SK-N-SH treated with all-trans-retinoic acid at 6 μM for 48 hours (cell line): ENCODE results near the gene CHM.
A peak's percentile ranks its signal among the peaks of the same experiment; 100 is the strongest.

ENCODE experiments used
- ATAC-seq: fragments of 200-7000 bp; cut with Tn5 transposase; 3 replicates; pipeline ENCODE4 v1.9.1; 2020; ENCODE audit warnings: mild to moderate bottlenecking, moderate library complexity
- ARNTL ChIP-seq: fragments of 450-650 bp; formaldehyde crosslinking; IDR thresholded peaks from 2 replicates; pipeline ENCODE4 v1.5.0; 2020; ENCODE audit warnings: low read depth, mild to moderate bottlenecking, moderate library complexity, borderline replicate concordance
- BACH2 ChIP-seq: fragments of 250-450 bp; sonication (Bioruptor Pico); IDR thresholded peaks from 2 replicates; pipeline ENCODE4 v1.9.0; 2021; ENCODE audit warnings: mild to moderate bottlenecking, borderline replicate concordance
- CREB5 ChIP-seq: fragments of 250-450 bp; sonication (Bioruptor Pico); IDR thresholded peaks from 2 replicates; pipeline ENCODE4 v1.5.1; 2020; ENCODE audit warnings: low read depth, mild to moderate bottlenecking, moderate library complexity
- CSDC2 ChIP-seq: fragments of 250-450 bp; sonication (Bioruptor Pico); IDR thresholded peaks from 2 replicates; pipeline ENCODE4 v1.5.0; 2020; ENCODE audit warnings: mild to moderate bottlenecking, moderate library complexity
- CSRNP3 ChIP-seq: fragments of 250-450 bp; sonication (Bioruptor Pico); IDR thresholded peaks from 2 replicates; pipeline ENCODE4 v1.5.1; 2021; ENCODE audit warnings: mild to moderate bottlenecking, moderate library complexity
- ESRRG ChIP-seq: fragments of 250-450 bp; sonication (Bioruptor Pico); IDR thresholded peaks from 2 replicates; pipeline ENCODE4 v1.6.1; 2021; ENCODE audit warnings: mild to moderate bottlenecking
- GLIS3 ChIP-seq: fragments of 250-450 bp; sonication (Bioruptor Pico); IDR thresholded peaks from 2 replicates; pipeline ENCODE4 v1.5.0; 2020; ENCODE audit warnings: mild to moderate bottlenecking, moderate library complexity
- ISL1 ChIP-seq: fragments of 250-450 bp; sonication (Bioruptor Pico); IDR thresholded peaks from 2 replicates; pipeline ENCODE4 v2.1.2; 2022; ENCODE audit warnings: mild to moderate bottlenecking, moderate library complexity
- OSR1 ChIP-seq: fragments of 250-450 bp; sonication (Bioruptor Pico); IDR thresholded peaks from 2 replicates; pipeline ENCODE4 v1.8.0; 2022; ENCODE audit warnings: moderate library complexity, mild to moderate bottlenecking, inconsistent platforms
- PATZ1 ChIP-seq: fragments of 250-450 bp; sonication (Bioruptor Pico); IDR thresholded peaks from 2 replicates; pipeline ENCODE4 v1.8.0; 2020; ENCODE audit warnings: mild to moderate bottlenecking, moderate library complexity, borderline replicate concordance
- POU6F1 ChIP-seq: fragments of 250-450 bp; sonication (Bioruptor Pico); IDR thresholded peaks from 2 replicates; pipeline ENCODE4 v1.8.0; 2021; ENCODE audit warnings: low read depth, mild to moderate bottlenecking, moderate library complexity, borderline replicate concordance
- PPARA ChIP-seq: fragments of 250-450 bp; sonication (Bioruptor Pico); IDR thresholded peaks from 2 replicates; pipeline ENCODE4 v1.5.0; 2020; ENCODE audit warnings: mild to moderate bottlenecking, borderline replicate concordance
- RARB ChIP-seq: fragments of 250-450 bp; sonication (Bioruptor Pico); IDR thresholded peaks from 2 replicates; pipeline ENCODE4 v1.8.0; 2021; ENCODE audit warnings: mild to moderate bottlenecking, moderate library complexity
- SNAI2 ChIP-seq: fragments of 250-450 bp; sonication (Bioruptor Pico); IDR thresholded peaks from 2 replicates; pipeline ENCODE4 v1.5.0; 2020; ENCODE audit warnings: mild to moderate bottlenecking, moderate library complexity
- TCF4 ChIP-seq: fragments of 250-450 bp; sonication (Bioruptor Pico); IDR thresholded peaks from 2 replicates; pipeline ENCODE4 v1.8.0; 2021; ENCODE audit warnings: mild to moderate bottlenecking, moderate library complexity, borderline replicate concordance
- TOX ChIP-seq: fragments of 250-450 bp; sonication (Bioruptor Pico); IDR thresholded peaks from 2 replicates; pipeline ENCODE4 v1.8.0; 2021; ENCODE audit warnings: mild to moderate bottlenecking, moderate library complexity, borderline replicate concordance
- ZFP3 ChIP-seq: fragments of 250-450 bp; sonication (Bioruptor Pico); IDR thresholded peaks from 2 replicates; pipeline ENCODE4 v1.5.0; 2020; ENCODE audit warnings: mild to moderate bottlenecking, moderate library complexity
- ZFP30 ChIP-seq: fragments of 450-650 bp; formaldehyde crosslinking; IDR thresholded peaks from 2 replicates; pipeline ENCODE4 v1.5.0; 2022; ENCODE audit warnings: mild to moderate bottlenecking, moderate library complexity
- ZNF565 ChIP-seq: fragments of 450-650 bp; formaldehyde crosslinking; conservative IDR thresholded peaks from 2 replicates; pipeline ENCODE4 v1.5.0; 2020; ENCODE audit warnings: low read depth, mild to moderate bottlenecking, moderate library complexity
- ZNF70 ChIP-seq: fragments of 450-650 bp; formaldehyde crosslinking; IDR thresholded peaks from 2 replicates; pipeline ENCODE4 v1.5.0; 2020; ENCODE audit warnings: mild to moderate bottlenecking, moderate library complexity
- ZNF8 ChIP-seq: fragments of 450-650 bp; formaldehyde crosslinking; IDR thresholded peaks from 2 replicates; pipeline ENCODE4 v1.5.0; 2020; ENCODE audit warnings: mild to moderate bottlenecking, moderate library complexity

CHM gene

DNA sequence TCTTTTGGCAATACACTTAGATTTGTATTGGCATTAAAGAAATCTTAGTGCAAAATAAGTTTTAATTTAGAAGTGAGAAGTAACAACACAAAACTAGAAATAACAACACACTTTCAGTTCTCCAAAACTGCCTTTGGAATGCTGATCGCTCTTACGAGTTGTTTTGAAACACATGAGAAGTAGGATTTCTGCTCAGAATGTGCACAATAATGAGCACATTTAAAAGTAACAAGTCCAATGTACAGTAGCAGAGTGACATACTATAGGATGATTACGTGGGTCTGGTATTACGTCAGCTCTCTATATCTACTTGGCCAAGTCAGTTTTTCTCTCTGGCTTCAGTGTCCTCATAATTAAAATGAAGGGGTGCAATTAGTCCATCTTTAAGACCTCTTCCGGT lies 164.8 kb downstream of the CHM start:
- TF ChIP-seq GLIS3 (CRISPR knock-in tag) = no peak
- TF ChIP-seq OSR1 (CRISPR knock-in tag) = no peak
- no peak for TF ChIP-seq CSDC2 (CRISPR knock-in tag)
- no peak for ATAC-seq

DNA sequence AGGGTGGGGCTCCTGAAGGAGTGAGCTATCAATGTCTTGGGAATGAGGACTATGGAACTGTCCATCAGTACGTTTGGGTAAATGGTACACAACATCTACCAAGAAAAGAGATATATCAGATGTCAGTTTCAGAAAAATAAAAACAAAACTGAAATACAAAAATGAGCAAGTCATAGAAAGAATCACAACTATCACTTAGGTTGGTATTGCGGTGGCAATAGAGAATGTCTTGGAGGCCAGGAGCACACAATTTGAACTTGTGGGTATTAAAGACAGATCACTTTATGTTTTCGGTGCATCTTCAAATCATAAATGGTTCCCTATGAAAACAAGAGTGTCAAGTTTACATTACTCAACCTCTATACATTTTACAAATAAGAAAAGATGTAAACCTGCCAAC lies 176.8 kb downstream of the CHM start:
- TF ChIP-seq ARNTL (CRISPR knock-in tag) (no peak), CSRNP3 (no peak), BACH2 (CRISPR knock-in tag) (no peak), ZNF70 (CRISPR knock-in tag) (no peak), RARB (CRISPR knock-in tag) (no peak), TOX (no peak), PATZ1 (CRISPR knock-in tag) (no peak), OSR1 (CRISPR knock-in tag) (no peak), TCF4 (no peak)
- no peak for ATAC-seq

GRCh38 chrX:85865324-85865723 lies 182.0 kb downstream of the CHM start:
- ATAC-seq = no peak

DNA sequence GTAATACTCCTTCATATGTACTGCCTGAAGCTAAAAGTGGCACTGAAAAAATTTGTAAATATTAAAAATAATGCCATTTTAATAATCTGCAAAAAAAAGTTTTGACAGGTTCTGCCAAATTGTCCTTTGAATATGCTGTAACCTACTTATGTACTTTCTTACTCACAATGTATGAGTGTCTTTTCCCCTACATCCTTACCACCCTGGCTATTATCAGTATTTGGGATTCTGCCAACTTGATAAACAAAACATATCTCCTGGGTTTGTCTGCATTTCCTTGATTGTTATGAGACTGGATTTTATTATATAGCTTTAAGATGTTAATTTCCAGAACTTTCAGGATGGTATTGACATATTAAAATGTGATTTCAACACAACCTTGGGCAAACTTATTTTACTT lies 187.9 kb downstream of the CHM start:
- ATAC-seq = no peak
- TF ChIP-seq ESRRG (CRISPR knock-in tag) = no peak
- TF ChIP-seq GLIS3 (CRISPR knock-in tag) = no peak
- TF ChIP-seq ZNF565 (CRISPR knock-in tag) = no peak
- TF ChIP-seq CREB5 = no peak
- TF ChIP-seq OSR1 (CRISPR knock-in tag) = no peak
- no peak for TF ChIP-seq ISL1 (CRISPR knock-in tag)
- TF ChIP-seq, all 23 proteins: peak for 0

More at GRCh38 chrX:85865324-85865723, 182.0 kb downstream of the CHM start:
- TF ChIP-seq ZNF70 (CRISPR knock-in tag) (no peak), ESRRG (CRISPR knock-in tag) (no peak)
- TF ChIP-seq, all 23 proteins: peak for 0

DNA sequence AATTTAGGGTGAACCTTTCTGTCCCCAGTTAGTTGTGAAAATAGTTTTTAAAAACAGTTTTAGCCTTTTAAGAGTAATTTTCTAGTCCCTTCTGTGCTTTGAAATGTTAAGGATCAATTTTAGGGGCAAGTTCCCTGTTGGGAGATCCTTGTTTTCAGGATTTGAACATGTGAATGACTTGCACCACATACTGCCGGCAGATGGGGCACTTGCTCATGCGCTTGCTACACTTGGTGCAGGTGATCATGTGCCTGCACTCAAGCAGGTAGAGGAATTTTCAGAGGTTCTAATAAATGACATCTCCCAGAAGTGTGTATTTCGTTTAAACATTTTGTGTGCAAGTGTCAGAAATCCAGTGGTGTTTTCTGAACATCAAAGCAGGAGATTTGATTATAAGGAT lies 195.9 kb downstream of the CHM start:
- peak; percentile 72 for ATAC-seq
- no peak for TF ChIP-seq ZFP30
- no peak for TF ChIP-seq ISL1 (CRISPR knock-in tag)
- TF ChIP-seq RARB (CRISPR knock-in tag) = no peak
- no peak for TF ChIP-seq CSRNP3
- TF ChIP-seq ZNF565 (CRISPR knock-in tag) = no peak
- TF ChIP-seq ZFP3 (CRISPR knock-in tag) = no peak
- no peak for TF ChIP-seq OSR1 (CRISPR knock-in tag)
- no peak for TF ChIP-seq ZNF8 (CRISPR knock-in tag)
- no peak for TF ChIP-seq POU6F1 (CRISPR knock-in tag)
- no peak for TF ChIP-seq SNAI2 (CRISPR knock-in tag)
- no peak for TF ChIP-seq PATZ1 (CRISPR knock-in tag)
- no peak for TF ChIP-seq GLIS3 (CRISPR knock-in tag)
- no peak for TF ChIP-seq PPARA
- no peak for TF ChIP-seq CREB5
- no peak for TF ChIP-seq BACH2 (CRISPR knock-in tag)
- TF ChIP-seq, all 23 proteins: peak for 0
